ENCODE data around the gene CMYA5.

The CMYA5 gene

DNA sequence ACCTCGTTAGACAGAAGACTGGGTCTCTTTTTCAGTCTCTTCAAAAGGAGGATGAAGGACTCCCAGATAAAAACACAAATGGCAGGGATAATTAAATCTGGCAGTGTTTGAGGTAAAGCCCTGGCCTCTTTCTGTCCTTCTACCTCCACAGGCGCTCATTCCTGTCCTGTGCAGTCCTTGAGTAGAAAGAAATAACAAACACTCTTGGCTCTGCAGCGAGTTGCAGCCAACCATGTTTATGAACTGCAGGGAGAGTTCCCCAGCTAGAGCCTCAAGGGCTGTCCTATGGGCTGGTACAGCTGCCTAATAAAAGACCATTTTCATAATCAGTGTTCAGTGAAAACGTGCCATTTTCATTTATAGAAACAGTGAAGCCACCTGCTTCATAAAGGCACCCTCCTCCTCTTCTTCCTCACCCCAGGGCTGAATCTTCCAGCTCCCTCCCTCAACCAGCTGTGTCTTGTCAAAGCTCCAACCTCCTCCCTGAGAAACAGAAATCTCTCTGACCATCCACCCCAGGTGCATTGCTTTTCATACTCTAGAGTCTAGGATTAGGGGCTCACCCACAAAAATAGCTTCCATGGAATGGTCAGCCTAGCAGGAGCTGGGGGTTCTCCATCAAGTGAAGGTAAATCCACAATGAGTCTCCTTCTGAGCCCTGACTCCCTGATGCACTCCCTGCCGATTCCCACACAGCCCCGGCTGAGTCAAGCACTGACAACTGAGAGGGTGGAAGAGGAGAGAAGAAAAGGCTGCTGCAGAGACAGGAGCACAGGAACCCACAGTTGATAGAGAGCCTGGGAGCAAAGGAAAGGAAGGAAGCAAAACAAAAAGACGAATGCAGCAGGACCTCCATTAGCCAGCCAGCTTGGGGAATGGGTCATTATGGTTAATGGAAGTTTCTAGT, 150.7 kb downstream of the CMYA5 start:
- no peak for DNase-seq (ENCODE audit: low read depth)

DNA sequence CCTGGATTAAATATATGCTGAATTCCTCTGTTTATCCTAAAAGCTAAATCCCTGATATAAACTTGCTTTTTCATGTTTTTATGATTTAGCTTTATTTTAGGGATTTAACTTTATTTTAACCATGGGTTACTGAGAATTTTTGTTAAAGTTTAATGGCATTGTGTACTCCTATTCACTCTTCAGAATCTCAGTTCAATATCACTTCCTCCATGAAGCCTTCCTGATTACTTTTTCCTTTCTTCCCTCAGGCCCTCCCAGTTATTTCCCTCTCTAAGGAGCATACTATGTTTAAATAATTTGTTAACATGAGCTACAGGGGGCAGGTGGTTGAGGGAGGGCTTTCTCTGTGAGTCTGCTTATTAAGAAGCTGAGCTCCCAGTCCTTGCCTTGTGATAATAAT, 151.5 kb downstream of the CMYA5 start:
- TF ChIP-seq, protein P1, sequence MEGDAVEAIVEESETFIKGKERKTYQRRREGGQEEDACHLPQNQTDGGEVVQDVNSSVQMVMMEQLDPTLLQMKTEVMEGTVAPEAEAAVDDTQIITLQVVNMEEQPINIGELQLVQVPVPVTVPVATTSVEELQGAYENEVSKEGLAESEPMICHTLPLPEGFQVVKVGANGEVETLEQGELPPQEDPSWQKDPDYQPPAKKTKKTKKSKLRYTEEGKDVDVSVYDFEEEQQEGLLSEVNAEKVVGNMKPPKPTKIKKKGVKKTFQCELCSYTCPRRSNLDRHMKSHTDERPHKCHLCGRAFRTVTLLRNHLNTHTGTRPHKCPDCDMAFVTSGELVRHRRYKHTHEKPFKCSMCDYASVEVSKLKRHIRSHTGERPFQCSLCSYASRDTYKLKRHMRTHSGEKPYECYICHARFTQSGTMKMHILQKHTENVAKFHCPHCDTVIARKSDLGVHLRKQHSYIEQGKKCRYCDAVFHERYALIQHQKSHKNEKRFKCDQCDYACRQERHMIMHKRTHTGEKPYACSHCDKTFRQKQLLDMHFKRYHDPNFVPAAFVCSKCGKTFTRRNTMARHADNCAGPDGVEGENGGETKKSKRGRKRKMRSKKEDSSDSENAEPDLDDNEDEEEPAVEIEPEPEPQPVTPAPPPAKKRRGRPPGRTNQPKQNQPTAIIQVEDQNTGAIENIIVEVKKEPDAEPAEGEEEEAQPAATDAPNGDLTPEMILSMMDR (IDR thresholded peaks at IDR 0.05; ENCODE audit: low read length, missing control alignments), result no peak
- DNase-seq (ENCODE audit: low read depth), result no peak
- no peak overlapping the region for H3K4me3 ChIP-seq (replicated peaks; ENCODE audit: low read depth, low read length)

More for the DNA sequence above, 150.7 kb downstream of the CMYA5 start:
- H3K4me3 ChIP-seq (replicated peaks; ENCODE audit: low read depth, low read length), result no peak overlapping the region
- TF ChIP-seq, protein P1 (IDR thresholded peaks at IDR 0.05; ENCODE audit: low read length, missing control alignments), result no peak

DNA sequence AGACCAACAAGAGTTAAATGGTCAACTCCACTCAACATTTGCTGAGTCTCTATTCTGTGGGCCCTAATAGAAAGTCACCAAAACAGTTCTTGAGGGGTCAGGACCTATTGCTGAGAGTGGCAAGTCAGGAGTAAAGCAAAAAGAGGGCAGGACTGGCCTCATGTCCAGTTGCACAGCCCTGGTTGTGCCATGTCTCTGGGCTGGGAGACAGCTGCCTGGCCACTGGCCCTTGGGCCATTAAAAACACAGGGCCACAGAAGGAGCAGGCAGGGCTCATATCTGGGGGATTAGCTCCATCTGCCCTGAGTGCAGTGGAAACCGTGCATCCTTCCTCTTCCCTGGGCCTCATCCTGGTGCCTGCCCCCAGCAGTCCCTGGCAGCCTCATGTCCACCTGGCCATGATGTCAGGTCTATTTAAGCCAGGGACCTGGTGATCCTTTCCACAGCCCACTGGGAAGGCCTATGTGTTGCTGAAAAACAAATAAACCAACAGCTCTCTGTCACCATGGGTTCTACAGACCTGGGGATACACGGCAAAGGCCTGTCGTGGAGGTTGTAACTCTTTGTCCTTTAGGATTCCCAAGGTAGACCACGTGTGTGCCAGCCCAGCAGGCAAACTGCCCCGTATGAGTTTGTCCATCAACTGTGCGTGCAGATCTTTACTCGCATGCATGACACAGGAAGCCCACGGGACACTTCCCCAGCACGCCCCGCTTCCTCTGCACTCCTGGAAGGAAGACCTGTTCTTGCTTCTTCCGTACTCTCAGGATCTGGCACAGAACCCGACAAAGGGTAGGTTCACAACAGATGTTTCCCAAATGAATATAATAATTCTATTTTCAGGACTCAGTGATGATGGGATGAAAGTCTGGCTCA, 152.6 kb downstream of the CMYA5 start:
- TF ChIP-seq, protein P1 (IDR thresholded peaks at IDR 0.05; ENCODE audit: low read length, missing control alignments), result no peak
- DNase-seq (ENCODE audit: low read depth), result no peak
- no peak overlapping the region for H3K4me3 ChIP-seq (replicated peaks; ENCODE audit: low read depth, low read length)

DNA sequence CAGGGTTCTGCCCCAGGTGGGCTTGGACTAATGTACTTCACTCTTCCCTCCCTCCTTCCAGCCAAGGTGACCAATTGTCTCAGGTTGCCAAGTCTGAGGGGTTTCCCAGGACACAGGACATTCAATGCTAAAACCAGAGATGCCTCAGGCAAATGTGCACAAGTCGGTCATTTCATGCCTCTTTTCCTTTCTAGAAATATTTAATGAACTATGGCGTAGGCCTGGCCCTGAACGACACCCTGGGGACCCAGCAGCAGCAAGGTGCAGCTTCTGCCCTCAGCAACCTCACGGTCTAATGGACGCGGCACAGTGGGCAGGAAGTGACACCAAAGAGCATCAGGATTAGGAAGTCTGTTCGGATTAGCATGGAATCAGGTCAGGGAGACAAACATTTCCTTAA, 153.4 kb downstream of the CMYA5 start:
- no peak for DNase-seq (ENCODE audit: low read depth)
- no peak overlapping the region for H3K4me3 ChIP-seq (replicated peaks; ENCODE audit: low read depth, low read length)
- TF ChIP-seq, protein P1 (IDR thresholded peaks at IDR 0.05; ENCODE audit: low read length, missing control alignments), result no peak

DNA sequence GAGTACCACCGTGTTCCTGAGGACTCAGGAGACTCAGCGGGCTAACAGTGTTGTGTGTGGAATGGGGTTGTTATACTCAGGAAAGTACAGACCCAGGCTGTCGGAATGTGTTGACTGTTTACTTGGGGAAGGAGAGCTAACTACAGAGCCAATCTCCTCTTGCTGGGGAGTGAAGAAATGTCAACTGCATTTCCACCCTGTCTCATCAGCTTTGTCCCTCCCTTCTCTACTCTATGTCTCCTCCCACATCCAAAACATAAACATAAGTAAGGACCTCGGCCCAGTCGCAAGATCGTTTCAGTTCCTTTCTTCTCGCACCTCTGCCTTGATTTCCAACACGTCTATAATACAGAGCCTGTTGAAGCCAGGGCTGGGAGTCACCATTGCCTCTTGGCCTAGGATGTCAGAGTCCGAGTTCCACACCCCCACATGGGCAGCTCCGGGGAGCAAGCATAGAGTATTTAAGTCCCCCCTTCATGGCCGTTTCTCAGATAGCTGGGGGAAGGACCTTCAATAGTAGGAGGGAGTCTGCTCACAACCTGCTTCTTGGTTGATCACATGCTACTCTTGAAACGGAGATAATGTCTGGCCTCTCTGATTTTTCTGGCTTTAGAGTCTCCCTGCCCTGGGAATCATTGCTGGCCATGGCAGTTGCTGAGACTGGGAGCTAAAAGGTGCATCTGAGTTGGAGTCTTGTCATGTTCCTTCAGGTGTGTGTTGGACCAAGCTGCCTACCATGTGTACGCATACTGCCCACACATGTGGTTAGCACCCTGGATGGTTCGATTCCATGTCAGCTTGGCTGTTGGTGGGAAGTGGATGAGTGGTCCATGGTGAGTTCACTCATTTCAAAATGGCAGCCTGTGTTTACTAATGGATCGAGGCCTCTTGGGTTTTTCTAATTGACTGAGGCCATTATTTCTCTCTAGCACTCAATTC, 154.1 kb downstream of the CMYA5 start:
- H3K4me3 ChIP-seq (replicated peaks; ENCODE audit: low read depth, low read length), result no peak overlapping the region
- DNase-seq (ENCODE audit: low read depth), result no peak
- TF ChIP-seq, protein P1 (IDR thresholded peaks at IDR 0.05; ENCODE audit: low read length, missing control alignments), result no peak

DNA sequence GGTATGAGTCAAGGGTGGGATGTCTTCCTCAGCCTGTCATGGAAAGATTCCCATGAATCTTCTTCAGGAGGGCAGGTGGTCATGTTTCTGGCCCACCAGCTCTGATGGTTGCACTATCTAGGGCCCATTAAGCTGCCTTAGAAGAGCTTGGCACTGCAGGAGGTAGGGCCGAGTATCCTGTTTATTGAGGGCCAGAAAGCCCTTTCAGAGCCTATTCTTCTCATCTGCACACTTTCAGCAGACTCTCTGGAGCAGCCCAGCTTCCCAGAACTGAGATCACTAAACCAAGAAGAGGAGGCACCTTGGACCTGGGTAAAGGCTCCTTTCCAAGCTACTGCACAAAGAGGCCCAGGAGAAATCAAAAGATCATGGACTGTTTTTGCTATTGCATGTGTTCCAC, 154.9 kb downstream of the CMYA5 start:
- TF ChIP-seq, protein P1 (IDR thresholded peaks at IDR 0.05; ENCODE audit: low read length, missing control alignments), result no peak

More for the DNA sequence above, 154.9 kb downstream of the CMYA5 start:
- no peak for DNase-seq (ENCODE audit: low read depth)
- H3K4me3 ChIP-seq (replicated peaks; ENCODE audit: low read depth, low read length), result no peak overlapping the region

Data from fibroblast of pulmonary artery (primary cell).